ENCODE measurements around the gene KCNIP1. TPM values are rescaled to one million over a fixed set of nuclear protein-coding genes. Genes with fewer than 3 reads are reported as not detected.

The KCNIP1 gene
- total and polyA plus RNA-seq, 2 of the 8 experiments (the other 6 are each of a cell fraction or from before 2014, with no cell fraction given) = 0.52 to 0.83 TPM

DNA sequence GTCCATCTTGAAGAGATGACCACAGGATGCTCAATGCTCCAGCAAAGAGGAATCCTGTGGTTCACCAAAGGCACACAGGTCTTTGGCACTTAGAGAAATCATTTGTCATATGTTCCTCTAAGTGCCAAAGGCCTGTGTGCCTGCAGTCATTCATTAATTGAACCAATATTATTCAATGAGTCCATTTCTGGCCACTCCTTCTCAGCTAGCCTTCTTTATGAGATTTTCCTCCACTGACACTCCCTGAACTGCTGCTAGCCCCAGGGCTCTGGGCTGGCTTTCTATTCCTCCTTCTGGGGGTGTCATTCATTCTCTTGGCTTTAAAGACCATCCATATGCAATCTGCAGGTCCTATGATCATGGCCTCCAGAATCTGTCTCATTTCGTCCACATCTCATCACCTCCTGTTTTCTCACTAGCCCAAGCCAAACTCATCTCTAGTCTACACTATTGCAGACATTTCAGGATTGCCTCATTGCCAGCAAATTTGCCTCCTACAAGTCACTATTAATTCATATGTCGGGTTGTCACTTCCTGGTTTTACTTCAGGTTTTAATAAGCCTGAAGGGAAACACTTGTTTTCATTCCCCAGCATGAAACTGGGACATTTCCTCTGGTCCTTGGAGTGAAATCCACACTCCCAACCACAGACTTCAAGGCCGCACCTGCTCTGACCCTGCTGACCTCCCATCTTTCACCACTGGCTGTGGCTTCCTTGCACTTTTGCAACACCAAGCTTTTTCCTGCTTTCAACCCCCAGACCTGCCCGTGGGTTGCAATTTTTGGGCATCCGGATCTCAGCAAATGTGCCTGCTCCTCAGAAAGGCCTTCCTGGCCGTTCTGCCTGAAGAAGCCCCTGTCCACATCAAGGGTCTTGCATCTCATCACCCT is 35.1 kb downstream of the KCNIP1 start:
- no peak overlapping the region for H2BK12ac ChIP-seq (ENCODE audit: low read depth, low read length)
- H3K27ac ChIP-seq (ENCODE audit: low read depth, low read length) = no peak overlapping the region
- TF ChIP-seq SUZ12 (IDR thresholded peaks at IDR 0.05; ENCODE audit: low read length) (no peak), SP1 (IDR thresholded peaks at IDR 0.05; ENCODE audit: low read depth, low read length) (no peak), TAF1 (IDR thresholded peaks at IDR 0.05; ENCODE audit: low read depth, low read length) (no peak), GABPA (IDR thresholded peaks at IDR 0.05; ENCODE audit: borderline replicate concordance, insufficient read depth, low read length) (no peak), JUN (IDR thresholded peaks at IDR 0.05; ENCODE audit: low read depth, low read length) (no peak), EZH2 (IDR thresholded peaks at IDR 0.05; ENCODE audit: low read depth, low read length, severe bottlenecking) (no peak), ASH2L (IDR thresholded peaks at IDR 0.05; ENCODE audit: low read length) (no peak), SIRT6 (IDR thresholded peaks at IDR 0.05; ENCODE audit: low read length) (no peak)
- TF ChIP-seq, protein P1, sequence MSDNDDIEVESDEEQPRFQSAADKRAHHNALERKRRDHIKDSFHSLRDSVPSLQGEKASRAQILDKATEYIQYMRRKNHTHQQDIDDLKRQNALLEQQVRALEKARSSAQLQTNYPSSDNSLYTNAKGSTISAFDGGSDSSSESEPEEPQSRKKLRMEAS (IDR thresholded peaks at IDR 0.05) = no peak
- H3K23me2 ChIP-seq (ENCODE audit: low read depth, low read length) = no peaks in the 10 kb centered on the region
- no peak overlapping the region for H4K5ac ChIP-seq (ENCODE audit: insufficient read length, low read depth, low read length)
- H4K91ac ChIP-seq (replicated peaks; ENCODE audit: insufficient read length, low read length) = no peak overlapping the region
- no peak overlapping the region for H3K4me2 ChIP-seq (ENCODE audit: insufficient read depth in 1 of 2, low read depth in 2 of 2, low read length in 2 of 2)
- H3K18ac ChIP-seq (ENCODE audit: extremely low read depth, low read length) = no peak overlapping the region
- CTCF ChIA-PET (ENCODE audit: partially characterized antibody) = interaction anchor here (1.3 to 1.4 kb wide), 2 partner anchors 64 to 93 kb away, joined by 3 to 4 read pairs; no protein-coding TSS in a partner anchor
- H3K4me3 ChIP-seq (ENCODE audit: extremely low read depth in 1 of 4, insufficient read depth in 2 of 4, low read depth in 3 of 4, low read length in 4 of 4) = no peak overlapping the region
- H3K79me2 ChIP-seq (ENCODE audit: control insufficient read depth in 1 of 2, insufficient read depth in 2 of 2, low read length in 2 of 2) = no peaks in the 10 kb centered on the region
- POLR2A ChIA-PET (ENCODE audit: partially characterized antibody) = interaction anchor here (0.6 kb wide), 1 partner anchor 52 kb away, joined by 3 read pairs; no protein-coding TSS in a partner anchor
- no peaks in the 10 kb centered on the region for H3K36me3 ChIP-seq (ENCODE audit: control insufficient read depth in 2 of 4, insufficient read depth in 4 of 4, low read length in 3 of 4)
- H2AK5ac ChIP-seq (ENCODE audit: low read depth, low read length) = no peak overlapping the region
- no peaks in the 10 kb centered on the region for H3K9me3 ChIP-seq (ENCODE audit: insufficient read depth in 2 of 2, low read depth in 1 of 2, low read length in 1 of 2)
- H3K9ac ChIP-seq (replicated peaks in 1 of 4; ENCODE audit: extremely low read depth in 1 of 4, low read depth in 3 of 4, low read length in 3 of 4) = no peak overlapping the region
- no peak overlapping the region for H4K8ac ChIP-seq (ENCODE audit: extremely low read depth, insufficient read depth, low read length)
- H2BK20ac ChIP-seq (ENCODE audit: low read length) = no peak overlapping the region
- no peak overlapping the region for H3K23ac ChIP-seq (ENCODE audit: insufficient read length)
- no peak overlapping the region for H3K56ac ChIP-seq (replicated peaks; ENCODE audit: insufficient read length, low read depth, low read length)
- no peak overlapping the region for H3K4ac ChIP-seq (replicated peaks; ENCODE audit: insufficient read length, low read depth, low read length)
- no peak overlapping the region for H3K14ac ChIP-seq (ENCODE audit: insufficient read length)
- no peaks in the 10 kb centered on the region for H4K20me1 ChIP-seq (replicated peaks in 1 of 2; ENCODE audit: control insufficient read depth in 1 of 2, insufficient read depth in 2 of 2, low read length in 2 of 2)
- no peaks in the 10 kb centered on the region; a peak in 1 of 7 replicates for H3K27me3 ChIP-seq (replicated peaks in 1 of 4; ENCODE audit: control insufficient read depth in 3 of 4, extremely low read depth in 1 of 4, insufficient read depth in 3 of 4, low read length in 3 of 4)
- H2AFZ ChIP-seq (ENCODE audit: low read length) = no peak overlapping the region
- no peak for FAIRE-seq
- H2BK15ac ChIP-seq (ENCODE audit: low read length) = no peak overlapping the region
- no peak overlapping the region for H2BK5ac ChIP-seq (ENCODE audit: low read depth, low read length)
- H3K79me1 ChIP-seq (ENCODE audit: low read depth, low read length) = no peaks in the 10 kb centered on the region
- DNase-seq (ENCODE audit: low read depth in 1 of 2, low spot score in 2 of 2) = no peak
- no peak overlapping the region for H2BK120ac ChIP-seq (replicated peaks; ENCODE audit: low read depth, low read length)
- WGBS, 2 experiments (ENCODE audit: extremely low coverage in 1 of 2, insufficient coverage in 1 of 2, insufficient read length in 1 of 2, insufficient replicate concordance in 2 of 2, low coverage in 1 of 2, low lambda C conversion rate in 2 of 2, missing lambda C conversion rate in 1 of 2) = 94% methylated on average over 6 of the region's 6 CpGs; no CpG with 5 or more reads in 1 of the 2 experiments
- 0 out of 7 replicates have a peak, but pooled peaks cover 0 to 4% (median 2%) of the 10 kb centered on the region in 4 experiments for H3K4me1 ChIP-seq (replicated peaks in 1 of 4; ENCODE audit: control insufficient read depth in 3 of 4, insufficient read depth in 4 of 4, low read length in 3 of 4)

All from H1 (cell line).